ENCODE results near the gene BCAS3. TPM values are rescaled to one million over a fixed set of nuclear protein-coding genes. Genes with fewer than 3 reads are reported as not detected.

Gene BCAS3
- total RNA-seq, 2 experiments from 2014 or later: 7.2 to 7.5 TPM

GRCh38 chr17:61072648-61073047, 395.0 kb downstream of the BCAS3 start:
- no peak for DNase-seq
- no peaks in the 10 kb centered on the region for H3K27me3 Mint-ChIP-seq (ENCODE audit: low read depth)
- intact Hi-C loops (cut with micrococcal nuclease): no loop called here
- H3K36me3 Mint-ChIP-seq (ENCODE audit: low read depth): peaks cover 5% of the 10 kb centered on the region
- H3K4me1 Mint-ChIP-seq (ENCODE audit: low read depth): no peaks in the 10 kb centered on the region
- CTCF ChIA-PET: interaction anchor here (1.6 kb wide), 1 partner anchor 352 kb away, joined by 3 read pairs; no protein-coding TSS in a partner anchor
- no peak overlapping the region for H3K4me3 Mint-ChIP-seq
- no peak overlapping the region for H3K27ac Mint-ChIP-seq
- no peaks in the 10 kb centered on the region for H3K9me3 Mint-ChIP-seq

GRCh38 chr17:61073131-61073530, 395.5 kb downstream of the BCAS3 start:
- no peaks in the 10 kb centered on the region for H3K27me3 Mint-ChIP-seq (ENCODE audit: low read depth)
- H3K27ac Mint-ChIP-seq: no peak overlapping the region
- H3K4me1 Mint-ChIP-seq (ENCODE audit: low read depth): no peaks in the 10 kb centered on the region
- CTCF ChIA-PET: interaction anchor here (0.8 to 1.6 kb wide), 3 partner anchors 12 to 353 kb away, joined by 3 read pairs; no protein-coding TSS in a partner anchor
- H3K4me3 Mint-ChIP-seq: no peak overlapping the region
- H3K9me3 Mint-ChIP-seq: no peaks in the 10 kb centered on the region
- H3K36me3 Mint-ChIP-seq (ENCODE audit: low read depth): peaks cover 5% of the 10 kb centered on the region
- intact Hi-C loops (cut with micrococcal nuclease): no loop called here
- DNase-seq: no peak

- Mint-ChIP-seq H3K27ac (no peak overlapping the region), H3K27me3 (ENCODE audit: low read depth) (no peaks in the 10 kb centered on the region), H3K4me1 (ENCODE audit: low read depth) (no peaks in the 10 kb centered on the region), H3K9me3 (no peaks in the 10 kb centered on the region), H3K4me3 (no peak overlapping the region), H3K36me3 (ENCODE audit: low read depth) (peaks cover 4% of the 10 kb centered on the region)
- intact Hi-C loops (cut with micrococcal nuclease): no loop called here
- CTCF ChIA-PET: interaction anchor here (0.6 to 1.6 kb wide), 4 partner anchors 11 to 354 kb away, joined by 3 read pairs; no protein-coding TSS in a partner anchor
- DNase-seq: no peak
Measured at GRCh38 chr17:61073799-61074513, 396.3 kb downstream of the BCAS3 start.

GRCh38 chr17:61075988-61076387, 398.3 kb downstream of the BCAS3 start:
- intact Hi-C loops (cut with micrococcal nuclease): no loop called here
- Mint-ChIP-seq H3K27me3 (ENCODE audit: low read depth) (no peaks in the 10 kb centered on the region), H3K9me3 (no peaks in the 10 kb centered on the region), H3K4me1 (ENCODE audit: low read depth) (no peaks in the 10 kb centered on the region), H3K27ac (no peak overlapping the region), H3K4me3 (no peak overlapping the region), H3K36me3 (ENCODE audit: low read depth) (peaks cover 6% of the 10 kb centered on the region)
- CTCF ChIA-PET: no interaction called here
- DNase-seq: no peak

GRCh38 chr17:61076621-61077031, 399.0 kb downstream of the BCAS3 start:
- DNase-seq: no peak
- H3K27me3 Mint-ChIP-seq (ENCODE audit: low read depth): no peaks in the 10 kb centered on the region
- intact Hi-C loops (cut with micrococcal nuclease): no loop called here
- CTCF ChIA-PET: no interaction called here
- H3K36me3 Mint-ChIP-seq (ENCODE audit: low read depth): peaks cover 6% of the 10 kb centered on the region
- no peak overlapping the region for H3K27ac Mint-ChIP-seq
- H3K4me3 Mint-ChIP-seq: no peak overlapping the region
- no peaks in the 10 kb centered on the region for H3K4me1 Mint-ChIP-seq (ENCODE audit: low read depth)
- H3K9me3 Mint-ChIP-seq: no peaks in the 10 kb centered on the region

GRCh38 chr17:61081959-61082358, 404.3 kb downstream of the BCAS3 start:
- no peak for DNase-seq
- no peaks in the 10 kb centered on the region for H3K9me3 Mint-ChIP-seq
- peaks cover 7% of the 10 kb centered on the region for H3K36me3 Mint-ChIP-seq (ENCODE audit: low read depth)
- CTCF ChIA-PET: no interaction called here
- no peak overlapping the region for H3K27ac Mint-ChIP-seq
- no peaks in the 10 kb centered on the region for H3K27me3 Mint-ChIP-seq (ENCODE audit: low read depth)
- intact Hi-C loops (cut with micrococcal nuclease): no loop called here
- H3K4me1 Mint-ChIP-seq (ENCODE audit: low read depth): no peaks in the 10 kb centered on the region
- no peak overlapping the region for H3K4me3 Mint-ChIP-seq

- H3K36me3 Mint-ChIP-seq (ENCODE audit: low read depth): peaks cover 8% of the 10 kb centered on the region
- H3K9me3 Mint-ChIP-seq: no peaks in the 10 kb centered on the region
- H3K4me3 Mint-ChIP-seq: no peak overlapping the region
- H3K27ac Mint-ChIP-seq: no peak overlapping the region
- DNase-seq: no peak
- H3K4me1 Mint-ChIP-seq (ENCODE audit: low read depth): no peaks in the 10 kb centered on the region
- CTCF ChIA-PET: no interaction called here
- intact Hi-C loops (cut with micrococcal nuclease): no loop called here
- no peaks in the 10 kb centered on the region for H3K27me3 Mint-ChIP-seq (ENCODE audit: low read depth)
Measured at GRCh38 chr17:61084260-61084659, 406.6 kb downstream of the BCAS3 start.

GRCh38 chr17:61087024-61087423, 409.4 kb downstream of the BCAS3 start:
- Mint-ChIP-seq H3K9me3 (peaks cover 7% of the 10 kb centered on the region), H3K4me3 (no peak overlapping the region), H3K4me1 (ENCODE audit: low read depth) (no peaks in the 10 kb centered on the region), H3K36me3 (ENCODE audit: low read depth) (peaks cover 7% of the 10 kb centered on the region), H3K27me3 (ENCODE audit: low read depth) (no peaks in the 10 kb centered on the region), H3K27ac (no peak overlapping the region)
- CTCF ChIA-PET: interaction anchor here (0.5 kb wide), 1 partner anchor 96 kb away, joined by 3 read pairs; no protein-coding TSS in a partner anchor
- intact Hi-C loops (cut with micrococcal nuclease): no loop called here
- DNase-seq: no peak

GRCh38 chr17:61088556-61088955, 410.9 kb downstream of the BCAS3 start:
- intact Hi-C loops (cut with micrococcal nuclease): no loop called here
- CTCF ChIA-PET: no interaction called here
- Mint-ChIP-seq H3K9me3 (peaks cover 12% of the 10 kb centered on the region), H3K4me1 (ENCODE audit: low read depth) (no peaks in the 10 kb centered on the region), H3K36me3 (ENCODE audit: low read depth) (peaks cover 10% of the 10 kb centered on the region), H3K27ac (no peak overlapping the region), H3K4me3 (no peak overlapping the region), H3K27me3 (ENCODE audit: low read depth) (no peaks in the 10 kb centered on the region)
- no peak for DNase-seq

GRCh38 chr17:61091096-61091495, 413.4 kb downstream of the BCAS3 start:
- Mint-ChIP-seq H3K4me3 (no peak overlapping the region), H3K27me3 (ENCODE audit: low read depth) (no peaks in the 10 kb centered on the region), H3K4me1 (ENCODE audit: low read depth) (no peaks in the 10 kb centered on the region), H3K27ac (no peak overlapping the region), H3K36me3 (ENCODE audit: low read depth) (peaks cover 7% of the 10 kb centered on the region), H3K9me3 (peaks cover 12% of the 10 kb centered on the region)
- intact Hi-C loops (cut with micrococcal nuclease): no loop called here
- CTCF ChIA-PET: no interaction called here
- no peak for DNase-seq

- Mint-ChIP-seq H3K36me3 (ENCODE audit: low read depth) (no peaks in the 10 kb centered on the region), H3K9me3 (no peaks in the 10 kb centered on the region), H3K4me3 (no peak overlapping the region), H3K27me3 (ENCODE audit: low read depth) (no peaks in the 10 kb centered on the region), H3K27ac (no peak overlapping the region), H3K4me1 (ENCODE audit: low read depth) (no peaks in the 10 kb centered on the region)
- DNase-seq: no peak
- CTCF ChIA-PET: no interaction called here
- intact Hi-C loops (cut with micrococcal nuclease): no loop called here
Measured at GRCh38 chr17:61097781-61098180, 420.1 kb downstream of the BCAS3 start.

- peaks cover 1% of the 10 kb centered on the region for H3K36me3 Mint-ChIP-seq (ENCODE audit: low read depth)
- intact Hi-C loops (cut with micrococcal nuclease): loop anchor here (10.0 kb wide), 1 partner anchor 58 kb away; no protein-coding TSS in a partner anchor
- CTCF ChIA-PET: no interaction called here
- H3K27ac Mint-ChIP-seq: no peak overlapping the region
- H3K4me3 Mint-ChIP-seq: no peak overlapping the region
- no peaks in the 10 kb centered on the region for H3K9me3 Mint-ChIP-seq
- H3K4me1 Mint-ChIP-seq (ENCODE audit: low read depth): peaks cover 2% of the 10 kb centered on the region
- DNase-seq: no peak
- H3K27me3 Mint-ChIP-seq (ENCODE audit: low read depth): no peaks in the 10 kb centered on the region
Measured at GRCh38 chr17:61106354-61106753, 428.7 kb downstream of the BCAS3 start.

GRCh38 chr17:61116577-61116976, 438.9 kb downstream of the BCAS3 start:
- CTCF ChIA-PET: no interaction called here
- intact Hi-C loops (cut with micrococcal nuclease): no loop called here
- H3K27ac Mint-ChIP-seq: no peak overlapping the region
- no peak overlapping the region for H3K4me3 Mint-ChIP-seq
- DNase-seq: no peak
- H3K36me3 Mint-ChIP-seq (ENCODE audit: low read depth): no peaks in the 10 kb centered on the region
- H3K27me3 Mint-ChIP-seq (ENCODE audit: low read depth): no peaks in the 10 kb centered on the region
- peaks cover 5% of the 10 kb centered on the region for H3K9me3 Mint-ChIP-seq
- H3K4me1 Mint-ChIP-seq (ENCODE audit: low read depth): peaks cover 5% of the 10 kb centered on the region

Measured in activated naive CD4-positive, alpha-beta T cell treated with anti-CD3 and anti-CD28 coated beads for 36 hours (primary cell).